HG03378 (cell line): ENCODE data around the gene CCR5.
"Not testable (repeated sequence)": the region's sequence is repeated elsewhere in the genome, so short reads cannot be mapped to it uniquely, and the experiment has no call there.

Source experiments
- ATAC-seq: cut with Tn5 transposase; IDR thresholded peaks from one replicate; pipeline ENCODE4 v1.9.1; 2021; ENCODE audit warnings: mild to moderate bottlenecking, moderate library complexity; ENCODE audit not compliant: unreplicated experiment

Gene CCR5

GRCh38 chr3:46383211-46383950 lies 12.6 kb downstream of the CCR5 start:
- ATAC-seq: no peak

- no peak for ATAC-seq
Measured at GRCh38 chr3:46383951-46384330, 13.2 kb downstream of the CCR5 start.

GRCh38 chr3:46386205-46386604 lies 15.5 kb downstream of the CCR5 start:
- ATAC-seq: no peak

- not testable (repeated sequence) for ATAC-seq
Measured at GRCh38 chr3:46388847-46389246, 18.1 kb downstream of the CCR5 start.

- ATAC-seq: no peak
Measured at GRCh38 chr3:46389306-46389705, 18.6 kb downstream of the CCR5 start.

- ATAC-seq: not testable (repeated sequence)
Measured at GRCh38 chr3:46391526-46391925, 20.8 kb downstream of the CCR5 start.

GRCh38 chr3:46393011-46393410 lies 22.3 kb downstream of the CCR5 start:
- ATAC-seq: no peak

GRCh38 chr3:46393554-46394434 lies 23.0 kb downstream of the CCR5 start:
- ATAC-seq: no peak

- ATAC-seq: no peak
Measured at GRCh38 chr3:46395210-46395661, 24.5 kb downstream of the CCR5 start.

GRCh38 chr3:46395766-46396530 lies 25.2 kb downstream of the CCR5 start:
- no peak for ATAC-seq

- ATAC-seq: no peak
Measured at GRCh38 chr3:46397111-46397510, 26.4 kb downstream of the CCR5 start.

- no peak for ATAC-seq
Measured at GRCh38 chr3:46398186-46398955, 27.6 kb downstream of the CCR5 start.

GRCh38 chr3:46399098-46399497 lies 28.4 kb downstream of the CCR5 start:
- ATAC-seq: no peak

- ATAC-seq: no peak
Measured at GRCh38 chr3:46399557-46399956, 28.8 kb downstream of the CCR5 start.

- ATAC-seq: no peak
Measured at GRCh38 chr3:46400000-46400734, 29.4 kb downstream of the CCR5 start.

- no peak for ATAC-seq
Measured at GRCh38 chr3:46400846-46401245, 30.1 kb downstream of the CCR5 start.

- ATAC-seq: no peak
Measured at GRCh38 chr3:46401579-46401978, 30.8 kb downstream of the CCR5 start.

GRCh38 chr3:46402902-46403301 lies 32.2 kb downstream of the CCR5 start:
- not testable (repeated sequence) for ATAC-seq

GRCh38 chr3:46405301-46406019 lies 34.7 kb downstream of the CCR5 start:
- no peak for ATAC-seq
